IMR-90 (cell line): ENCODE measurements around the gene NAPEPLD. TPM values are rescaled to one million over a fixed set of nuclear protein-coding genes. Genes with fewer than 3 reads are reported as not detected.

Experiments used
- ATAC-seq: fragments of 200-7000 bp; cut with Tn5 transposase; 2 replicates; pipeline ENCODE4 v1.9.1; 2020; ENCODE audit warnings: low read depth, mild to moderate bottlenecking, moderate library complexity
- BruUV-seq: library from RNA; stranded (reverse); fragments of 400-500 nt; replicated peaks from 2 replicates; lab custom pipeline; 2021; lab: Mats Ljungman, UMichigan
- CTCF ChIA-PET: fragments of 300-600 bp; formaldehyde crosslinking; extraction: SDS; loops from one replicate; lab custom pipeline; 2021; ENCODE audit warnings: antibody characterized with exemption; lab: Yijun Ruan, JAX
- POLR2A ChIA-PET: fragments of 300-600 bp; sonication (Branson Sonifier 250); formaldehyde crosslinking; loops from one replicate; lab custom pipeline; 2022; ENCODE audit warnings: antibody characterized with exemption; ENCODE audit not compliant: unreplicated experiment; lab: Charles Lee
- DNase-seq: peaks from one replicate; pipeline ENCODE4 v3.0.0; 2013
- H2AFZ ChIP-seq: replicated peaks from 2 replicates; pipeline ENCODE3; 2013; ENCODE audit warnings: low read length, mild to moderate bottlenecking; ENCODE audit not compliant: poor library complexity
- H2AK5ac ChIP-seq: 2 replicates; pipeline ENCODE4 v1.6.1; 2013; ENCODE audit warnings: low read depth, low read length, inconsistent platforms
- H2AK9ac ChIP-seq: replicated peaks from 2 replicates; pipeline ENCODE3; 2013; ENCODE audit warnings: mild to moderate bottlenecking, low read depth, low read length, moderate library complexity; ENCODE audit not compliant: poor library complexity
- H2BK120ac ChIP-seq: 2 replicates; pipeline ENCODE4 v1.6.1; 2013; ENCODE audit warnings: low read depth, low read length, inconsistent platforms
- H2BK15ac ChIP-seq: 3 replicates; pipeline ENCODE4 v1.6.1; 2013; ENCODE audit warnings: low read depth, low read length, inconsistent platforms
- H2BK20ac ChIP-seq: 2 replicates; pipeline ENCODE4 v1.6.1; 2013; ENCODE audit warnings: low read depth, mild to moderate bottlenecking, inconsistent platforms, low read length, moderate library complexity
- H2BK5ac ChIP-seq: 2 replicates; pipeline ENCODE4 v1.6.1; 2013; ENCODE audit warnings: mild to moderate bottlenecking, low read depth, low read length, inconsistent platforms; ENCODE audit not compliant: poor library complexity, severe bottlenecking
- H3K14ac ChIP-seq: replicated peaks from 2 replicates; pipeline ENCODE4 v1.6.1; 2013; ENCODE audit warnings: low read depth, low read length, inconsistent platforms
- H3K18ac ChIP-seq: 2 replicates; pipeline ENCODE4 v1.6.1; 2013; ENCODE audit warnings: low read depth, low read length, control low read depth
- H3K23ac ChIP-seq: 2 replicates; pipeline ENCODE4 v1.6.1; 2013; ENCODE audit warnings: low read depth, low read length, inconsistent platforms
- H3K27ac ChIP-seq: 2 replicates; pipeline ENCODE4 v1.5.1; 2013; ENCODE audit warnings: mild to moderate bottlenecking, control low read depth, low read length; ENCODE audit not compliant: insufficient read depth
- H3K27me3 ChIP-seq: 2 replicates; pipeline ENCODE4 v1.6.1; 2013; ENCODE audit warnings: low read length; ENCODE audit not compliant: control insufficient read depth, insufficient read depth
- H3K36me3 ChIP-seq: 2 replicates; pipeline ENCODE4 v1.6.1; 2013; ENCODE audit warnings: low read length, mixed read lengths; ENCODE audit not compliant: control insufficient read depth, insufficient read depth
- H3K4ac ChIP-seq: 2 replicates; pipeline ENCODE4 v1.6.1; 2013; ENCODE audit warnings: low read depth, low read length, inconsistent platforms
- H3K4me1 ChIP-seq: 2 replicates; pipeline ENCODE4 v1.6.1; 2013; ENCODE audit warnings: low read length, mixed read lengths; ENCODE audit not compliant: control insufficient read depth, insufficient read depth
- H3K4me2 ChIP-seq: 2 replicates; pipeline ENCODE4 v1.6.1; 2013; ENCODE audit warnings: low read depth, mild to moderate bottlenecking, control low read depth, low read length, moderate library complexity
- H3K4me3 ChIP-seq: 2 replicates; pipeline ENCODE4 v1.5.1; 2013; ENCODE audit warnings: low read depth, mild to moderate bottlenecking, control low read depth, low read length, moderate library complexity; ENCODE audit not compliant: insufficient read depth
- H3K56ac ChIP-seq: 2 replicates; pipeline ENCODE4 v1.6.1; 2013; ENCODE audit warnings: low read length, inconsistent platforms; ENCODE audit not compliant: insufficient read depth; ENCODE audit errors: extremely low read depth
- H3K79me1 ChIP-seq, 2 experiments: 2 replicates each; pipeline ENCODE4 v1.6.1; 2013; ENCODE audit warnings: low read length in 2 of 2, inconsistent platforms in 1 of 2, low read depth in 1 of 2
- H3K9ac ChIP-seq: 2 replicates; pipeline ENCODE4 v1.6.1; 2013; ENCODE audit warnings: low read depth, low read length, control low read depth
- H3K9me1 ChIP-seq: 2 replicates; pipeline ENCODE4 v1.6.1; 2013; ENCODE audit warnings: low read length, inconsistent platforms; ENCODE audit not compliant: insufficient read depth
- H3K9me3 ChIP-seq: 2 replicates; pipeline ENCODE4 v1.6.1; 2013; ENCODE audit warnings: low read length; ENCODE audit not compliant: control insufficient read depth, insufficient read depth
- H4K20me1 ChIP-seq: 2 replicates; pipeline ENCODE4 v1.6.1; 2013; ENCODE audit warnings: low read length, inconsistent platforms; ENCODE audit not compliant: insufficient read depth
- H4K5ac ChIP-seq: 2 replicates; pipeline ENCODE4 v1.6.1; 2013; ENCODE audit warnings: mild to moderate bottlenecking, low read depth, low read length, control low read depth
- H4K8ac ChIP-seq, 2 experiments: 2 replicates each; pipeline ENCODE4 v1.6.1; 2013; ENCODE audit warnings: low read depth in 2 of 2, low read length in 2 of 2, control low read depth in 1 of 2, inconsistent platforms in 1 of 2
- H4K91ac ChIP-seq: 2 replicates; pipeline ENCODE4 v1.6.1; 2013; ENCODE audit warnings: low read depth, low read length, inconsistent platforms; ENCODE audit not compliant: insufficient read depth
- BHLHE40 ChIP-seq: fragments of 150-350 bp; IDR thresholded peaks from 2 replicates; pipeline ENCODE4 v1.6.1; 2016; ENCODE audit warnings: mild to moderate bottlenecking, low read depth, low read length
- CHD1 ChIP-seq: IDR thresholded peaks from 2 replicates; pipeline ENCODE4 v1.6.1; 2012; ENCODE audit warnings: low read depth, low read length, improper control_type of control experiment
- ELK1 ChIP-seq: fragments of 150-350 bp; IDR thresholded peaks from 2 replicates; pipeline ENCODE4 v1.6.1; 2016; ENCODE audit warnings: low read depth, mild to moderate bottlenecking, low read length, moderate library complexity, borderline replicate concordance
- MAFK ChIP-seq: IDR thresholded peaks from 2 replicates; pipeline ENCODE4 v1.6.1; 2012; ENCODE audit warnings: low read depth, low read length, improper control_type of control experiment
- MAZ ChIP-seq: IDR thresholded peaks from 2 replicates; pipeline ENCODE4 v1.6.1; 2012; ENCODE audit warnings: low read depth, mild to moderate bottlenecking, low read length, improper control_type of control experiment, moderate library complexity, borderline replicate concordance
- NFE2L2 ChIP-seq: fragments of 150-350 bp; IDR thresholded peaks from 2 replicates; pipeline ENCODE4 v1.6.1; 2016; ENCODE audit warnings: low read depth, mild to moderate bottlenecking, low read length
- RAD21 ChIP-seq: IDR thresholded peaks from 2 replicates; pipeline ENCODE4 v1.6.1; 2012; ENCODE audit warnings: low read length, improper control_type of control experiment
- RFX5 ChIP-seq: IDR thresholded peaks from 2 replicates; pipeline ENCODE4 v1.8.0; 2012; ENCODE audit warnings: low read depth, mild to moderate bottlenecking, low read length, moderate library complexity
- USF2 ChIP-seq: fragments of 150-350 bp; IDR thresholded peaks from 2 replicates; pipeline ENCODE4 v1.6.1; 2017; ENCODE audit warnings: mild to moderate bottlenecking, antibody characterized with exemption, low read length, low read depth
- whole genome bisulfite sequencing, 2 experiments: methylation state at CpG; one replicate each; pipeline versions ENCODE4 v1.1.5 to v1.1.7; 2013; ENCODE audit warnings: missing lambda C conversion rate in 2 of 2; ENCODE audit not compliant: insufficient read length in 1 of 2; ENCODE audit errors: extremely low coverage in 2 of 2; 5-methylcytosine and 5-hydroxymethylcytosine counted together
- dilution Hi-C: fragments of 300-500 bp; cut with HindIII; formaldehyde crosslinking; loops from one replicate; pipeline ENCODE4 v1.14.3; 2018; ENCODE audit warnings: low sequenced_read_pairs; ENCODE audit not compliant: unreplicated experiment
- in situ Hi-C: fragments of 300-500 bp; cut with MboI; formaldehyde crosslinking; loops from 3 replicates; pipeline ENCODE4 v1.14.3; 2019; ENCODE audit warnings: low sequenced_read_pairs, inconsistent platforms, mixed read lengths
- intact Hi-C: fragments of 100-400 bp; cut with micrococcal nuclease; formaldehyde crosslinking; loops from 2 replicates; pipeline ENCODE4 v1.10.0; 2022
- polyA plus RNA-seq, 3 experiments: library from polyadenylated mRNA; depleted of rRNA; stranded (reverse); fragments of >200 nt; gene quantifications; 2 replicates each; pipeline ENCODE4 v1.2.3, GENCODE V29; 2012; ENCODE audit warnings: low replicate concordance in 1 of 3
- total RNA-seq: library from RNA; depleted of rRNA; stranded (reverse); fragments of >200 nt; gene quantifications from 2 replicates; pipeline ENCODE4 v1.2.3, GENCODE V29; 2012
- TF ChIP-seq, protein P1 (sequence below): conservative IDR thresholded peaks from 2 replicates; pipeline ENCODE4 v1.5.1; 2012; ENCODE audit warnings: mild to moderate bottlenecking, low read depth, low read length, improper control_type of control experiment

Gene NAPEPLD
- total and polyA plus RNA-seq, 2 of the 4 experiments (the other 2 are of a cell fraction): 2.2 to 3.4 TPM

- Histone ChIP-seq H2AFZ (no peak overlapping the region), H3K9me1 (peaks cover 11% of the 10 kb centered on the region; the same call in 1 of the 2 replicates), H4K20me1 (no peaks in the 10 kb centered on the region), H3K9ac (no peak overlapping the region), H3K23ac (no peak overlapping the region), H3K27me3 (no peaks in the 10 kb centered on the region), H3K56ac (no peak overlapping the region), H3K79me1 (peaks cover 0 to under 1% of the 10 kb centered on the region in 2 experiments; a peak in 1 of 4 replicates), H3K18ac (no peak overlapping the region), H3K4ac (no peak overlapping the region), H4K5ac (no peak overlapping the region), H2BK120ac (no peak overlapping the region), H3K14ac (no peak overlapping the region), H4K91ac (no peak overlapping the region), H2AK9ac (no peak overlapping the region), H3K4me1 (no peaks in the 10 kb centered on the region), H3K36me3 (peaks cover 13% of the 10 kb centered on the region), H3K4me3 (no peak overlapping the region), H2BK20ac (no peak overlapping the region), H3K9me3 (no peaks in the 10 kb centered on the region), H3K27ac (no peak overlapping the region), H4K8ac (no peak overlapping the region), H2BK5ac (no peak overlapping the region), H2BK15ac (no peak overlapping the region), H3K4me2 (no peak overlapping the region), H2AK5ac (no peak overlapping the region)
- WGBS, 2 experiments: 40% methylated on average over 1 of the region's 6 CpGs; no CpG with 5 or more reads in 1 of the 2 experiments
- ATAC-seq: no peak
- BruUV-seq: no TSS peak
- intact Hi-C loops: no loop called here
- ChIA-PET CTCF (no interaction called here), POLR2A (no interaction called here)
- in situ Hi-C loops: no loop called here
- dilution Hi-C loops: no loop called here
- DNase-seq: no peak
- TF ChIP-seq MAZ (no peak), NFE2L2 (no peak), BHLHE40 (no peak), RFX5 (no peak), CHD1 (no peak), MAFK (no peak), ELK1 (no peak), USF2 (no peak), RAD21 (no peak)
- TF ChIP-seq, protein P1, sequence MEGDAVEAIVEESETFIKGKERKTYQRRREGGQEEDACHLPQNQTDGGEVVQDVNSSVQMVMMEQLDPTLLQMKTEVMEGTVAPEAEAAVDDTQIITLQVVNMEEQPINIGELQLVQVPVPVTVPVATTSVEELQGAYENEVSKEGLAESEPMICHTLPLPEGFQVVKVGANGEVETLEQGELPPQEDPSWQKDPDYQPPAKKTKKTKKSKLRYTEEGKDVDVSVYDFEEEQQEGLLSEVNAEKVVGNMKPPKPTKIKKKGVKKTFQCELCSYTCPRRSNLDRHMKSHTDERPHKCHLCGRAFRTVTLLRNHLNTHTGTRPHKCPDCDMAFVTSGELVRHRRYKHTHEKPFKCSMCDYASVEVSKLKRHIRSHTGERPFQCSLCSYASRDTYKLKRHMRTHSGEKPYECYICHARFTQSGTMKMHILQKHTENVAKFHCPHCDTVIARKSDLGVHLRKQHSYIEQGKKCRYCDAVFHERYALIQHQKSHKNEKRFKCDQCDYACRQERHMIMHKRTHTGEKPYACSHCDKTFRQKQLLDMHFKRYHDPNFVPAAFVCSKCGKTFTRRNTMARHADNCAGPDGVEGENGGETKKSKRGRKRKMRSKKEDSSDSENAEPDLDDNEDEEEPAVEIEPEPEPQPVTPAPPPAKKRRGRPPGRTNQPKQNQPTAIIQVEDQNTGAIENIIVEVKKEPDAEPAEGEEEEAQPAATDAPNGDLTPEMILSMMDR: no peak
Observed at GRCh38 chr7:103124429-103124979, 24.4 kb downstream of the NAPEPLD start.
